ES-I3 (cell line): ENCODE results near the gene SCRG1.

Experiments
- H3K36me3 ChIP-seq: 2 replicates; pipeline ENCODE4 v1.6.1; 2013; ENCODE audit warnings: mild to moderate bottlenecking, low read length, control low read depth, moderate library complexity; ENCODE audit not compliant: insufficient read depth
- H3K4me1 ChIP-seq: 2 replicates; pipeline ENCODE4 v1.6.1; 2013; ENCODE audit warnings: mild to moderate bottlenecking, control low read depth, low read length; ENCODE audit not compliant: insufficient read depth
- H3K9ac ChIP-seq: 2 replicates; pipeline ENCODE4 v1.6.1; 2013; ENCODE audit warnings: low read depth, mild to moderate bottlenecking, low read length, moderate library complexity
- H3K9me3 ChIP-seq: 2 replicates; pipeline ENCODE4 v1.6.1; 2013; ENCODE audit warnings: mild to moderate bottlenecking, low read length, moderate library complexity; ENCODE audit not compliant: control insufficient read depth, insufficient read depth

Gene SCRG1

GRCh38 chr4:173362666-173363065, 36.2 kb downstream of the SCRG1 start:
- Histone ChIP-seq H3K4me1 (no peaks in the 10 kb centered on the region), H3K9me3 (no peaks in the 10 kb centered on the region), H3K36me3 (no peaks in the 10 kb centered on the region), H3K9ac (no peak overlapping the region)

GRCh38 chr4:173360587-173361221, 38.2 kb downstream of the SCRG1 start:
- Histone ChIP-seq H3K9me3 (no peaks in the 10 kb centered on the region), H3K9ac (no peak overlapping the region), H3K4me1 (no peaks in the 10 kb centered on the region), H3K36me3 (no peaks in the 10 kb centered on the region)

- Histone ChIP-seq H3K9me3 (no peaks in the 10 kb centered on the region), H3K9ac (no peak overlapping the region), H3K4me1 (no peaks in the 10 kb centered on the region), H3K36me3 (no peaks in the 10 kb centered on the region)
Observed at GRCh38 chr4:173357939-173358338, 41.0 kb downstream of the SCRG1 start.

GRCh38 chr4:173347467-173347866, 51.4 kb downstream of the SCRG1 start:
- H3K36me3 ChIP-seq, result no peaks in the 10 kb centered on the region
- H3K9ac ChIP-seq, result no peak overlapping the region
- 0 out of 2 replicates have a peak, but pooled peaks cover 8% of the 10 kb centered on the region for H3K4me1 ChIP-seq
- H3K9me3 ChIP-seq, result no peaks in the 10 kb centered on the region

GRCh38 chr4:173346074-173346473, 52.8 kb downstream of the SCRG1 start:
- Histone ChIP-seq H3K9ac (no peak overlapping the region), H3K9me3 (no peaks in the 10 kb centered on the region), H3K36me3 (no peaks in the 10 kb centered on the region), H3K4me1 (0 out of 2 replicates have a peak, but pooled peaks cover 8% of the 10 kb centered on the region)

GRCh38 chr4:173345648-173346047, 53.3 kb downstream of the SCRG1 start:
- no peak overlapping the region for H3K9ac ChIP-seq
- 0 out of 2 replicates have a peak, but pooled peaks cover 8% of the 10 kb centered on the region for H3K4me1 ChIP-seq
- no peaks in the 10 kb centered on the region for H3K9me3 ChIP-seq
- no peaks in the 10 kb centered on the region for H3K36me3 ChIP-seq

- H3K36me3 ChIP-seq, result no peaks in the 10 kb centered on the region
- H3K9me3 ChIP-seq, result no peaks in the 10 kb centered on the region
- no peak overlapping the region for H3K9ac ChIP-seq
- H3K4me1 ChIP-seq, result 0 out of 2 replicates have a peak, but pooled peaks cover 8% of the 10 kb centered on the region
Observed at GRCh38 chr4:173343832-173344397, 55.0 kb downstream of the SCRG1 start.

- H3K9ac ChIP-seq, result no peak overlapping the region
- peaks cover 5% of the 10 kb centered on the region; the same call in 1 of the 2 replicates for H3K4me1 ChIP-seq
- no peaks in the 10 kb centered on the region for H3K9me3 ChIP-seq
- H3K36me3 ChIP-seq, result peaks cover 9% of the 10 kb centered on the region; the same call in 1 of the 2 replicates
Observed at GRCh38 chr4:173337463-173337862, 61.5 kb downstream of the SCRG1 start.

- Histone ChIP-seq H3K9me3 (no peaks in the 10 kb centered on the region), H3K4me1 (peaks cover 8% of the 10 kb centered on the region; the same call in 1 of the 2 replicates), H3K9ac (peak overlapping the region; percentile 71), H3K36me3 (peaks cover 17% of the 10 kb centered on the region)
Observed at GRCh38 chr4:173334891-173335752, 63.8 kb downstream of the SCRG1 start.
